ENCODE measurements around the gene CCSER1.

CCSER1 gene

DNA sequence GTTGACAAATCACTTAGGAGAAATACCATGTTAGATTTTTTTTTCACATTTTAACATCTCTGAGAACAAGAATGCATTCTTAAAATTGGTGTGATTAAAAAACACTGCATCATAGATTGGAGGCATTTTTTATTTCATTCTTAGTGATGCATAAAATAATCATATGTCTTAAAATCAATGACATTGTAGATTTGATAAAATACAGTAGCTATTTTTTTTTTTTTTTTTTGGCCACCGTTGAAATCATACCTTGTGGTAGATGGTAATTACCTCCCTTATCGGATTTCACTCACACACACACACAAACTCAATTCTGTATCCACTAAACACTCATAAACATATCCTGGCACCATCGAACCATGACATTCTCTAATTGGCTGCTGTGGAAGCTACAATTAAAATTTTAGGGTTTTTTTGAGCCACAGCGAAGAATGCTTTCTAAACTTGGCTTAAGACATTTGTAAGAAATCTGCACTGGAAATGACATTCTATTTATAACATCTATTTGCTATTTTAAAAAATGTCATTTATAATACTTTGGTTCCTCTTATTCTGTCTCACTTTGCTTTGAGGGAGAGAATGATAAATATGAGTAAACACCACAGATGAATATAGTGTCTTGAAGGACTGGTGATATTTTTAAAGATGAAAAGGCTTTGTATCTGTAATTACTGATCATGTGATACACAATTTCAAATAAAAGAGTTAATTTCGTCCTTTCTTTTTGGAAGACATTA is 60.1 kb downstream of the CCSER1 start:
- no peak for TF ChIP-seq CTCF (IDR thresholded peaks at IDR 0.05; ENCODE audit: low read length)
- TF ChIP-seq EZH2 (IDR thresholded peaks at IDR 0.05; ENCODE audit: borderline replicate concordance, low read length), result no peak
- no peaks in the 10 kb centered on the region for H4K20me1 ChIP-seq (ENCODE audit: insufficient read depth, low read length)
- no peaks in the 10 kb centered on the region for H3K27me3 ChIP-seq (ENCODE audit: insufficient read depth, low read length)
- H3K9ac ChIP-seq (ENCODE audit: low read length), result no peak overlapping the region
- no peak overlapping the region for H3K4me3 ChIP-seq (ENCODE audit: low read depth, low read length, poor library complexity, severe bottlenecking)
- no peak overlapping the region for H2AFZ ChIP-seq (ENCODE audit: low read length)
- no peaks in the 10 kb centered on the region for H3K9me3 ChIP-seq (ENCODE audit: low read length)
- no peaks in the 10 kb centered on the region for H3K36me3 ChIP-seq (ENCODE audit: insufficient read depth, low read length)
- H3K27ac ChIP-seq (ENCODE audit: low read depth, low read length, poor library complexity, severe bottlenecking), result no peak overlapping the region
- no peaks in the 10 kb centered on the region for H3K9me2 ChIP-seq (ENCODE audit: low read depth, low read length)
- no peaks in the 10 kb centered on the region for H3K79me2 ChIP-seq (ENCODE audit: insufficient read depth, low read length)
- H3F3A ChIP-seq (ENCODE audit: insufficient read depth, low read length), result no peaks in the 10 kb centered on the region
- no peaks in the 10 kb centered on the region for H3K4me1 ChIP-seq (ENCODE audit: insufficient read depth, low read length, severe bottlenecking)
- H3K4me2 ChIP-seq (ENCODE audit: low read length), result no peak overlapping the region

DNA sequence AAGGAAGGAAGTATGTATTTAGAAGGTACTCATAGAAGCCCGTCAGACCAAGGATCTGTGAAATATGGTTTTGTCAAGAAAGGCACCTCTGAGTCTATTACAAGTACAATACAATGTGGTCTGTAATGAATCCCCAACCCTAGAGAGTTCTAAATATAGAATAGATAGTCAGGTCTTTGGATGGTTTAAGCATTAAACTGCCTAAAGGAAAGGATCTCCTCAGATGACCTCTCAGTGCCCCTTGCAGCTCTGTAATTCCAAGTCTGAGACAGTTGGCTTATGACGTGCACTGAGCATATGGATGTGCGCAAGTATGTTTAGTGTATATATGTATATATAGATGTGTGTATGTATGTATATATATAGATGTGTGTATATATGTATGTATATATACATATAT is 62.0 kb downstream of the CCSER1 start:
- Histone ChIP-seq H3K79me2 (ENCODE audit: insufficient read depth, low read length) (no peaks in the 10 kb centered on the region), H3K27ac (ENCODE audit: low read depth, low read length, poor library complexity, severe bottlenecking) (no peak overlapping the region), H3K36me3 (ENCODE audit: insufficient read depth, low read length) (no peaks in the 10 kb centered on the region), H2AFZ (ENCODE audit: low read length) (no peak overlapping the region), H3F3A (ENCODE audit: insufficient read depth, low read length) (no peaks in the 10 kb centered on the region), H3K9me2 (ENCODE audit: low read depth, low read length) (no peaks in the 10 kb centered on the region), H3K4me1 (ENCODE audit: insufficient read depth, low read length, severe bottlenecking) (no peaks in the 10 kb centered on the region), H3K27me3 (ENCODE audit: insufficient read depth, low read length) (no peaks in the 10 kb centered on the region), H3K9ac (ENCODE audit: low read length) (no peak overlapping the region), H3K9me3 (ENCODE audit: low read length) (no peaks in the 10 kb centered on the region), H4K20me1 (ENCODE audit: insufficient read depth, low read length) (no peaks in the 10 kb centered on the region), H3K4me3 (ENCODE audit: low read depth, low read length, poor library complexity, severe bottlenecking) (no peak overlapping the region), H3K4me2 (ENCODE audit: low read length) (no peak overlapping the region)
- TF ChIP-seq EZH2 (IDR thresholded peaks at IDR 0.05; ENCODE audit: borderline replicate concordance, low read length) (no peak), CTCF (IDR thresholded peaks at IDR 0.05; ENCODE audit: low read length) (no peak)

GRCh38 chr4:90189946-90190345 is 62.8 kb downstream of the CCSER1 start:
- H4K20me1 ChIP-seq (ENCODE audit: insufficient read depth, low read length), result no peaks in the 10 kb centered on the region
- no peaks in the 10 kb centered on the region for H3K36me3 ChIP-seq (ENCODE audit: insufficient read depth, low read length)
- H3K4me3 ChIP-seq (ENCODE audit: low read depth, low read length, poor library complexity, severe bottlenecking), result no peak overlapping the region
- no peak overlapping the region for H3K9ac ChIP-seq (ENCODE audit: low read length)
- no peaks in the 10 kb centered on the region for H3F3A ChIP-seq (ENCODE audit: insufficient read depth, low read length)
- H3K27me3 ChIP-seq (ENCODE audit: insufficient read depth, low read length), result no peaks in the 10 kb centered on the region
- no peaks in the 10 kb centered on the region for H3K9me2 ChIP-seq (ENCODE audit: low read depth, low read length)
- no peak overlapping the region for H3K4me2 ChIP-seq (ENCODE audit: low read length)
- no peak overlapping the region for H2AFZ ChIP-seq (ENCODE audit: low read length)
- no peaks in the 10 kb centered on the region for H3K4me1 ChIP-seq (ENCODE audit: insufficient read depth, low read length, severe bottlenecking)
- TF ChIP-seq CTCF (IDR thresholded peaks at IDR 0.05; ENCODE audit: low read length), result no peak
- no peak for TF ChIP-seq EZH2 (IDR thresholded peaks at IDR 0.05; ENCODE audit: borderline replicate concordance, low read length)
- no peaks in the 10 kb centered on the region for H3K9me3 ChIP-seq (ENCODE audit: low read length)
- no peaks in the 10 kb centered on the region for H3K79me2 ChIP-seq (ENCODE audit: insufficient read depth, low read length)
- no peak overlapping the region for H3K27ac ChIP-seq (ENCODE audit: low read depth, low read length, poor library complexity, severe bottlenecking)

All from OCI-LY1 (cell line).